ENCODE results near the gene GCSH. TPM values are rescaled to one million over a fixed set of nuclear protein-coding genes. Genes with fewer than 3 reads are reported as not detected.

GCSH gene
- total RNA-seq, 4 donors from 2014 or later, result 26.7 to 45.9 (median 29.7) TPM

DNA sequence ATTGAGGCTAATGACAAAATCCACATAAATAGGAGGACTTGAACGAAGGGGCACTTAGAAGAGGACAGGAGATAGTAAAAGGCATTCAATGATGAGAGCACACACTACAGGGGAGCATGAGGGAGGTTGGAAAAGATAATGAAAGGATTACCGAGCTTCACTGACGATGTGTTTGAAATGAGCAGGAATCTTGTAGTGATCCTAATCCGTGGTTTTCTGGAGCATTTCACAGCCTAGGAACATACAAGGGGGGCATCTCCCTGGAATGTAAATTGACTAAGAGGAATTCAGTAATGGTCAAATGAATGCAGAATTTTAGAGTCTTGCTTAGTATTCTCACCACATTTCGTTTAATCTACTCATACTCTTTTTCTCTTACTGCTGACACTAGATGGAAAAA is 55.4 kb downstream of the GCSH start:
- Histone ChIP-seq H3K27ac (no peak overlapping the region), H3K9me3 (no peaks in the 10 kb centered on the region), H3K4me1 (peaks cover 0 to 22% (median 15%) of the 10 kb centered on the region in 4 donors), H3K36me3 (peaks cover 0 to 53% (median 0%) of the 10 kb centered on the region in 3 donors), H3K27me3 (no peaks in the 10 kb centered on the region), H3K4me3 (no peak overlapping the region)
- TF ChIP-seq POLR2A (IDR thresholded peaks at IDR 0.05) (no peak), EP300 (IDR thresholded peaks at IDR 0.05) (no peak)
- TF ChIP-seq, protein P1, sequence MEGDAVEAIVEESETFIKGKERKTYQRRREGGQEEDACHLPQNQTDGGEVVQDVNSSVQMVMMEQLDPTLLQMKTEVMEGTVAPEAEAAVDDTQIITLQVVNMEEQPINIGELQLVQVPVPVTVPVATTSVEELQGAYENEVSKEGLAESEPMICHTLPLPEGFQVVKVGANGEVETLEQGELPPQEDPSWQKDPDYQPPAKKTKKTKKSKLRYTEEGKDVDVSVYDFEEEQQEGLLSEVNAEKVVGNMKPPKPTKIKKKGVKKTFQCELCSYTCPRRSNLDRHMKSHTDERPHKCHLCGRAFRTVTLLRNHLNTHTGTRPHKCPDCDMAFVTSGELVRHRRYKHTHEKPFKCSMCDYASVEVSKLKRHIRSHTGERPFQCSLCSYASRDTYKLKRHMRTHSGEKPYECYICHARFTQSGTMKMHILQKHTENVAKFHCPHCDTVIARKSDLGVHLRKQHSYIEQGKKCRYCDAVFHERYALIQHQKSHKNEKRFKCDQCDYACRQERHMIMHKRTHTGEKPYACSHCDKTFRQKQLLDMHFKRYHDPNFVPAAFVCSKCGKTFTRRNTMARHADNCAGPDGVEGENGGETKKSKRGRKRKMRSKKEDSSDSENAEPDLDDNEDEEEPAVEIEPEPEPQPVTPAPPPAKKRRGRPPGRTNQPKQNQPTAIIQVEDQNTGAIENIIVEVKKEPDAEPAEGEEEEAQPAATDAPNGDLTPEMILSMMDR (IDR thresholded peaks at IDR 0.05), result no peak
- 70 to 75% methylated on average over 5 of the region's 5 CpGs for WGBS, 2 donors
- DNase-seq (ENCODE audit: low spot score in 2 of 2), result no peak

DNA sequence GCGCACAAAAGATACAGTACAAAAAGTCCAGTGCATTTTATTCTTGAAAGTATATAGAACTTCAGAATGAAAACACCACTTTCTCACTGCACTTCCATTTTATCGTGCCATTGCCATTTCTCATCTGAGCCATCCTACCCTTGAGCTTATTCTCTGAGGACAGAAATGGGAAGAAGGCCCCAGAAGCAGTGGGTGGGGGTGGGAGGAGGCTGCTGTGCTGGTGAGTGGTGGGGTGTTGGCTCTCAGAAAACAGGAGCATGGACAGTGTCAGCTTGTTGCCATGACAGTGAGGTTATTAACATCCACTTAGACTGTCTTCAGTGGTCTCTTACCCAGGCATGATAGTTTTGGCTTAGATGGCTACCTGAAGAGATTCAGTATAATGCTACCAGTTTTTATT is 56.1 kb downstream of the GCSH start:
- no peak for DNase-seq (ENCODE audit: low spot score in 2 of 2)
- H3K4me3 ChIP-seq, result no peak overlapping the region
- peaks cover 0 to 26% (median 15%) of the 10 kb centered on the region in 4 donors for H3K4me1 ChIP-seq
- H3K27ac ChIP-seq, result no peak overlapping the region
- no peaks in the 10 kb centered on the region for H3K27me3 ChIP-seq
- WGBS, 2 donors, result 93 to 97% methylated on average over 2 of the region's 2 CpGs
- no peak for TF ChIP-seq EP300 (IDR thresholded peaks at IDR 0.05)
- TF ChIP-seq, protein P1 (IDR thresholded peaks at IDR 0.05), result no peak
- no peak for TF ChIP-seq POLR2A (IDR thresholded peaks at IDR 0.05)
- H3K36me3 ChIP-seq, result peaks cover 0 to 46% (median 0%) of the 10 kb centered on the region in 3 donors
- H3K9me3 ChIP-seq, result no peaks in the 10 kb centered on the region

DNA sequence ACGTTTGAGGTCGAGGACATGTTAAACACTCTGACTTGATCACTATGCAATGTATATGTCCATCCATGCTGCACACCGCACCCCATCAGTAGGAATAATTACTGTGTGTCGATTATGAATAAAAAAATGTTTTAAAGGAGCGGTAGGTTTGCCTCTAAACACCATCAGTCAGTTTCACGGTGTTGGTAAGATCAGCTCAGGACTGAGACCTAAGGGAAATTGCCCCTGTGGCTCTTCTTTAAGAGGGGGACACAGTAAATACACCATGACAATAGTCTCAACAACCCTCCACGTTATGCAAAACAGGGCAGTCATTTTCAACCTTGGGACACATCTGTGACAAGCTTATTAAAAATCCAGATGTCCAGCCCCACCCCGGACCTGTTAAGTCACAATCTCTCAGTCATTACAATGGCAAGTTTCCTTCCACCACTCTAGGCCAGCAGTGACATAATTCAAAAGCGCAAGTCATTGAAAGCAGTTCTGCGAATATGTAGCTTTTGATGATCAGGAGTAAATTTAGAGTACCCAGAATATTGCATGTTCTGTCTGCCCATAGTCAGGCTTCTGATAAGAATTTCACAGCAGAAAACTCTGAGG is 59.3 kb downstream of the GCSH start:
- TF ChIP-seq, protein P1 (IDR thresholded peaks at IDR 0.05), result no peak
- no peak for TF ChIP-seq EP300 (IDR thresholded peaks at IDR 0.05)
- TF ChIP-seq POLR2A (IDR thresholded peaks at IDR 0.05), result no peak
- Histone ChIP-seq H3K9me3 (no peaks in the 10 kb centered on the region), H3K27ac (peak overlapping the region in 3 of 4 donors; percentile 8 to 81 (median 66)), H3K36me3 (peaks cover 0 to 13% (median 0%) of the 10 kb centered on the region in 3 donors), H3K4me3 (peak overlapping the region; percentile 38 to 77 (median 62)), H3K27me3 (no peaks in the 10 kb centered on the region), H3K4me1 (peaks cover 0 to 26% (median 15%) of the 10 kb centered on the region in 4 donors)
- WGBS, 2 donors, result 19 to 25% methylated on average over 10 of the region's 10 CpGs
- DNase-seq (ENCODE audit: low spot score in 2 of 2), result no peak

DNA sequence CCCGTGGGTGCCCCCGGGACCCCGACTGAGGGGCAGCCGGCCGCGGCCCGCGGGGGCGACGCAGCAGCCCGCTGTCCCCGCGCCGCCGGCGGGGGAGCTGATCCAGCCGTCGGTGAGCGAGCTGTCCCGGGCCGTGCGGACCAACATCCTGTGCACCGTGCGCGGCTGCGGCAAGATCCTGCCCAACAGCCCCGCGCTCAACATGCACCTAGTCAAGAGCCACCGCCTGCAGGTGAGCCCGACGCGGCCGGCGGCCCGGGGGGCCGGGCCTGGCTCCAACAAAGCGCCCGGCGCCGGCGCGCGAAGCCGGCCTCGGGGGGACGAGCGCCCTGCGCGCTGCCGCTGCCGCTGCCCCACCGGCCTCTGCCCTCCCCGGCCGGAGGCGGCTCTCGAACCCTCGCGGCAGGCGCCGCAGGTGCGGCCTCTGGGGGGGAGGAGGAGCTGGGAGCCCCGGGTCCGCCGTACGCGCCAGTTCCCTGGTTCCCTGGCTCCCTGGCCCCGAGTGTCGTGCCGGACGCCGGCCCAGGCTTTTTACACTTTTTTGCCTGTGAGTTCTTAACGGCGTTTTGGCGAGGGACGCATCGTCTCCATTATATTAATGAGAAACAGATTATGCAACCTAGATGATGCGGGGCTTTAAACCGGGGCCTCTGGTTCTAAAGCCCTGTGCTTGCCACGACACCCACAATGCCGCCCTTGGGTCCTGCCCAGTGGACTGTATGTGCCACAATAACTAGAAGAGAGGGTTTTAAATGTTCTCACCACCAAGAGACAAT is 60.0 kb downstream of the GCSH start:
- Histone ChIP-seq H3K4me3 (peak overlapping the region; percentile 38 to 77 (median 62)), H3K27ac (peak overlapping the region in 3 of 4 donors; percentile 59 to 81 (median 66)), H3K27me3 (no peaks in the 10 kb centered on the region), H3K9me3 (no peaks in the 10 kb centered on the region), H3K4me1 (peaks cover 0 to 26% (median 15%) of the 10 kb centered on the region in 4 donors), H3K36me3 (peaks cover 0 to 6% (median 0%) of the 10 kb centered on the region in 3 donors)
- 0 to 1% methylated on average over 16 to 51 of the region's 80 CpGs for WGBS, 2 donors
- TF ChIP-seq EP300 (IDR thresholded peaks at IDR 0.05), result no peak
- TF ChIP-seq POLR2A (IDR thresholded peaks at IDR 0.05), result no peak
- TF ChIP-seq, protein P1 (IDR thresholded peaks at IDR 0.05), result no peak
- no peak for DNase-seq (ENCODE audit: low spot score in 2 of 2)

Measured in tibial nerve (tissue), 4 donors.